GM10847 (cell line): ENCODE results near the gene B4GALT7.

ENCODE experiments used
- POLR2A ChIP-seq: IDR thresholded peaks from 2 replicates; pipeline ENCODE4 v1.6.1; 2011; ENCODE audit not compliant: insufficient read length; ENCODE audit errors: extremely low read depth

B4GALT7 gene

DNA sequence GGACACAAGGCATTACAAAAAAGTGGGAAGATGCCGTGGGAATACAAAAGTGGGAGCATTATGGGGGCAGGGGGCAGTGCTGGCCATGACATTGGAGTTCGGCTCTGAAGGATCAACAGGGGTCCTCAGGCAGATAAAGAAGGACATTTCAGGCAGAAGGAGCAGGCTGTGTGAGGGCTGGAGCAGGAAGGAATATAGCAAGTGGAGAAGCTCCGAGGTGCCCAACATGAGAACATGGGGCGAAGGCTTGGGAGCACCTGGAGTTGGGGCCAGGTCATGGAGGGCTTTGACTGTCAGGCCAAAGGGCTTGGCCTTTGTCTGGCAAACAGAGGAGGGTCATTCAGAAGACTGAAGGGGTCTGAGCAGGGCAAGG, 2.5 kb downstream of the B4GALT7 start:
- no peak for TF ChIP-seq POLR2A

- no peak for TF ChIP-seq POLR2A
Measured at GRCh38 chr5:177603631-177604030, 3.7 kb downstream of the B4GALT7 start.

DNA sequence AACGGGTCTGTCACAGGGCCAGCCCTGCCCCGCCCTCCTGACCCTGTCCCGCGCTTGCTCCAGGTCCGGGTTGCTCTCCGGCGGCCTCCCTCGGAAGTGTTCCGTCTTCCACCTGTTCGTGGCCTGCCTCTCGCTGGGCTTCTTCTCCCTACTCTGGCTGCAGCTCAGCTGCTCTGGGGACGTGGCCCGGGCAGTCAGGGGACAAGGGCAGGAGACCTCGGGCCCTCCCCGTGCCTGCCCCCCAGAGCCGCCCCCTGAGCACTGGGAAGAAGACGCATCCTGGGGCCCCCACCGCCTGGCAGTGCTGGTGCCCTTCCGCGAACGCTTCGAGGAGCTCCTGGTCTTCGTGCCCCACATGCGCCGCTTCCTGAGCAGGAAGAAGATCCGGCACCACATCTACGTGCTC, 4.2 kb downstream of the B4GALT7 start:
- no peak for TF ChIP-seq POLR2A

DNA sequence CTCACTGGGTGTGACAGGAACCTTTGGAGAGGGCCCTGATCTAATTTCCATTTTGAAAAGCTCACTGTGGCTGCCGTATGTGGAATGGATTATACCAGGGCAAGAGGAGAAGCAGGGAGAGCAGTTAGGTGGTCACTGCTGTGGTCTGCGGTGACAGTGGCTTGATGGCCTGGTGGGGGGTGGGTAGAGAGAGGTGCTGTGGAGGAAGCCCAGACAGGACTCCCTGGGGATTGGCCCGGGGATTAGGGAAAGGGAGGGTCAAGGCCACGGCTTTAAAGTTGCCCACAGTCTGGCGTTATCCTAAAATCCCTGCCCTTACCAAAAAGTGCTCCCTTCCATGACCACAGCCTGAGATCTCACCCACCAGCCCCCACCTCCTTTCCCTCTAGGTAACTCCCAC, 4.7 kb downstream of the B4GALT7 start:
- no peak for TF ChIP-seq POLR2A

- no peak for TF ChIP-seq POLR2A
Measured at GRCh38 chr5:177605078-177605477, 5.1 kb downstream of the B4GALT7 start.

- TF ChIP-seq POLR2A, result no peak
Measured at GRCh38 chr5:177605667-177606066, 5.7 kb downstream of the B4GALT7 start.

GRCh38 chr5:177606071-177607051, 6.4 kb downstream of the B4GALT7 start:
- no peak for TF ChIP-seq POLR2A

DNA sequence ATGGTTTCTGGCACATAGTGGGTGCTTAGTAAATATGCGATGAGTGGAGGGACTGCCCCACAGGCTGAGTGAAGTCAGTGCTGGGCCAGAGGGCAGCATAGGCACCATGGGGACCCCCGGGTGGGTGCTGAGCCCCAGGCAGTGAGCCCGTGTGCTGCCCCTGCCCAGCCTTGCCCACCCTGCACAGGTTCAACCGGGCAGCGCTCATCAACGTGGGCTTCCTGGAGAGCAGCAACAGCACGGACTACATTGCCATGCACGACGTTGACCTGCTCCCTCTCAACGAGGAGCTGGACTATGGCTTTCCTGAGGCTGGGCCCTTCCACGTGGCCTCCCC, 7.2 kb downstream of the B4GALT7 start:
- no peak for TF ChIP-seq POLR2A

DNA sequence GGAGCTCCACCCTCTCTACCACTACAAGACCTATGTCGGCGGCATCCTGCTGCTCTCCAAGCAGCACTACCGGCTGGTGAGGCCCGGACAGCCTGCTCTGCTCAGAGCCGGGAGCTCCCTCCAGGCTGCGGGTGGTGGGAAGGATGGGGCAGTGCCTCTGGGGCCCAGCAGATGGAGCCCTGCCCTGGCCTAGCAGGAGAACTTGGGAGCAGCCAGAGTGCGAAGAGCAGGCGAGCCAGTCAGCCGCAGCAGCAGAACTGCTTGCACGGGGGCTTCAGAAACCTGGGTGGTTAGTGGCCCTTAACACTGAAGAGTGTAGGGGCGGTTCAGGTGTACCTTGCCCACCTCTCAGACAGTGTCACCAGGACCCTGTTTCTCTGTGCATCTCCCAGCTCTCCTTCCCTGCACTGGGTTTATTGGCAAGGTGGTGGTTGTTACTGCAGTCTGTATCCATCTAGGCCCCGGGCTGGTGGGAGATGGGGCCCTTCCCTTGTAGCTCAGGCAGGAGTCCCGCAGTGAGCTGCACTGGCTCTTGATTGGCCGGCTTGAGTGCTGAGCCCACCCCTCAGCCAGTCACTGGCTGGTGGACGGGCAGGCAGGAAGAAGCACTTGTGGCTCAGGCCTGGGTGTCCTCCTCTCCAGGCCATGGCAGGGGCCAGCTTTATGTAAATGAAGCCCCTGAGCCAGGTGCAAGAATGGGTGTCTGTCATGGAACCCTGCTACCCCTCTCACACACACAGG, 7.7 kb downstream of the B4GALT7 start:
- TF ChIP-seq POLR2A, result no peak

GRCh38 chr5:177608243-177609075, 8.5 kb downstream of the B4GALT7 start:
- no peak for TF ChIP-seq POLR2A

GRCh38 chr5:177609076-177610059, 9.4 kb downstream of the B4GALT7 start:
- TF ChIP-seq POLR2A, result no peak

DNA sequence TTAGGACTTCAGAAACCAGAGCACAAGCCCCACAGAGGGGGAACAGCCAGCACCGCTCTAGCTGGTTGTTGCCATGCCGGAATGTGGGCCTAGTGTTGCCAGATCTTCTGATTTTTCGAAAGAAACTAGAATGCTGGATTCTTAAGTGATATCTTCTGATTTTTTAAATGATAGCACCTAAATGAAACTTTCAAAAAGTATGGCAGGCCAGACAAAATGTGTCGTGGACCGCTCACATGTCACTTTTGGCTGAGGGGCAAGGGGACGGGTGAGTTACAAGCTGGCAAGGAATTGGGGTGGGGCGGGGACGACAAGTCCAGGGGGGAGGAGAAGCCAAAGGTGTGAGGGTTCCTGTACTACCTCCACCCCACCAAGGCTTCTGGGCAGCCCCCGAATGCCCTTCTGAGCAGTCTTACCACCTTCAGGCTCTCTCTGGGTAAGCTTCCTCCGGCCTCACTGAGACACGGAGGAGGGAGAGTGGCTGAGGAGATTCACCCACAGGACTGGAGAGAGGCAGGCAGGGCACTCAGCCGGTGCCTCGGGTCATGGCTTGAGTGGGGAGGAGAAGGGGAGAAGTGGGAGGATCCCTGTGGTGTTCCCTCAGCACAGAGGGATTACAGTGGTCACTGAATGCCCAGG, 10.3 kb downstream of the B4GALT7 start:
- no peak for TF ChIP-seq POLR2A

DNA sequence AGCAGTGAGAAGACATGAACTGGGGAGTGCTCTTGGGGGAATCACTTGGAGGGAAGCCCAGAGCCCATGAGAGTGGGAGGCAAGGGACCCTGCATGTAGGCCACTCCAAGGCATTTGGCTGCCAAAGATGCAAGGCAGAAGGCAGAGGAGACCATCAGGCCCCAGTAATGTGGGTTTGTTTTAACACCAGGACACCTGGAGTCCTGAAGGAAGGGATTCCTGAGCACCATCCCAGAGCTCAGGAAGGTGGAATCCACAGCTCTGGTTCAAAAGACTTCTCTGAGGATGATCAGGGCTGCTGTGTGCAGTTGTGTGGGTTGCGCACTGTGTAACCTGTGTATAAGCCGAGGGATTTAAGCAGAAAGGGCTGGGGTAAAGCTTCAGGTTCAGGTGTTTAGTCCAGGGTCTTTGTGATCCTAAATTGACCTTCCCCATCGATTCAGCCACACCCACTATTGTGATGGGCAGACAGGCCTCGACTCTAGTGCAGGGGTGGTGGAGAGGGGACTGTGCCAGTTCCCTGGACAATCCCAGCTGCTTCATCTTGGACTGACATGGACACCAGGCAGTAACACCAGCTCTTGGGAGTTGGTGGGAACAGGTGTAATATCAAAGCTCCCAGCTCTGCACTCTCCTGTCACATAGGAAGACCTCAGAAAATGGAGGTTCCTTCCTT, 11.0 kb downstream of the B4GALT7 start:
- no peak for TF ChIP-seq POLR2A
